Embryonic facial prominence (tissue), 1 donor: Measurements from ENCODE around the gene MRPL10.
"Not testable (repeated sequence)": the region's sequence is repeated elsewhere in the genome, so short reads cannot be mapped to it uniquely, and the experiment has no call there.

Source experiments
- DNase-seq: peaks from one replicate; pipeline ENCODE4 v3.0.0-alpha.2; 2016; ENCODE audit errors: extremely low spot score

The MRPL10 gene

GRCh38 chr17:47792979-47793378, 38.4 kb downstream of the MRPL10 start:
- DNase-seq: no peak

- DNase-seq: no peak
Observed at GRCh38 chr17:47792457-47792856, 38.9 kb downstream of the MRPL10 start.

GRCh38 chr17:47791025-47791424, 40.3 kb downstream of the MRPL10 start:
- DNase-seq: no peak

DNA sequence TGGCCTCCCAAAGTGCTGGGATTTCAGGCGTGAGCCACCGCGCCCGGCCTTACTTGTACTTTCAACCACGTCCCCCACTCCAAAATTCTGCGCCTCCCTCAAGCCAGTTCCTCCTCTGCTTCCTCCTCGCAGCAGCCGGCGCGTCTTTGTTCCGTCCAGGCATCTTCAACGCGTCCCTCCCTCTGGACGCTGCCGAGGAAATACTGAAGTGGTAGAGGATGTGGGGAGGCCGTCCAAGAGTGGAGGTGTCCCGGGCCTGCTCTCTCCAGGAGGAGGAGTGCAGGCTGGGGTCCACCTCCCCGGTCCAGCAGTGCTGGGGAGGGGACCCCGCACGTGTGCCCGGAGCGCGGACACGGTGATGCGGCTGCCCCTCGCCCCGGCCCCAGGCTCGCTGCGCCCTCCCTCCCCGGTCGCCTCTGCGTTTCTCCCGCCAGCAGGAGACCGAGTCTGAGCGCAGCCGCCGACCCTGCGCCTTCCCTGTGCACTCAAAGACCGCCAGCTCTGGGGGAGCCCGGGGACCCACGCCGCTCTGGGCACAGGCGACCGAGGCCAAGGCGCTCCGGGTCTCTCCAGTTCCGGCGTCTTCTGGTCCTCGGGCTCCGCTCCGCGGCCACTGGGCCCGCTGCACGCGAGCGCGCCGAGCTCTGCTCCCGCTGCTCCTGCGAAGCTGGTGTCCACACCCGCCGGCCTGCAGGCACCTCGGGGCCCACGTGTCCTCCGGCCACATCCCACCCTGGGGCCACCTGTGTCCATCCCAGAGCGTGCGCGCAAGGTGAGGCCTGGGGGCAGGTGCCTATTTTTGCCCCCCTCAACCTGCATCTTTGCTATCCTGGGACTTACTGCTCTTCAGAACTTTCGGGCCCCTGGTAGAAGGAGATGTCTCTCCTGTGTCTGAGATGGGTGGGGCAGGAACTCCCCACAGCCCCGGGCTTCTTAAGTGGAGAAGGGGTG, 41.5 kb downstream of the MRPL10 start:
- DNase-seq: no peak

DNA sequence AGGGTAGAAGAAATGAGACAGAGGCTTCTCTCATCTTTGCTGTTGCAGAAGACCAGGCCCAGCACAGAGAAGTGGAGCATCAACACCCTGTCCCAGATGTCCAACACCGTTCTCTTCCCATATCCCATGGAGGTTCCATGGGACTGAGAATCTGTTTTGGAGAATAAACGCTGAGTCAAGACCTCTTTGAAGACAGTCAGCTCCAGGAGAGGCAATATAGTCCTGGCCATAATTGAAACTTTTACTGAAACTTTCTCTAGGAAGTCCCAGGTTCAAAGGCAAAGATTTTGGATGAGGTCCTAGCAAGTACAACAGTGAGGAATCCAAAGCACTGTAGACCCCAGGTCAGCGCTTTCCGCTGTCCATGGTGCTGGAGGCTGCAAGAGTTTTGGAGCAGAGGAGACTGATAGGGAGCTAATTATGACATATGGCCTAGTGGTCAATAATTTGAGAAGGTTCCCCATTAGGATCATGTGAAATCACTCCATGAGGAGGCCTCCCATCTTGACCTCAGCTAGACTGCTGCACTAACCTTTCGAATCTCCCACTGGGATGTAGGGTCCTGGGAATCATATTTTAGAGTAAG, 45.7 kb downstream of the MRPL10 start:
- no peak for DNase-seq

- no peak for DNase-seq
Observed at GRCh38 chr17:47781397-47781796, 49.9 kb downstream of the MRPL10 start.

- DNase-seq: no peak
Observed at GRCh38 chr17:47778184-47778635, 53.1 kb downstream of the MRPL10 start.

DNA sequence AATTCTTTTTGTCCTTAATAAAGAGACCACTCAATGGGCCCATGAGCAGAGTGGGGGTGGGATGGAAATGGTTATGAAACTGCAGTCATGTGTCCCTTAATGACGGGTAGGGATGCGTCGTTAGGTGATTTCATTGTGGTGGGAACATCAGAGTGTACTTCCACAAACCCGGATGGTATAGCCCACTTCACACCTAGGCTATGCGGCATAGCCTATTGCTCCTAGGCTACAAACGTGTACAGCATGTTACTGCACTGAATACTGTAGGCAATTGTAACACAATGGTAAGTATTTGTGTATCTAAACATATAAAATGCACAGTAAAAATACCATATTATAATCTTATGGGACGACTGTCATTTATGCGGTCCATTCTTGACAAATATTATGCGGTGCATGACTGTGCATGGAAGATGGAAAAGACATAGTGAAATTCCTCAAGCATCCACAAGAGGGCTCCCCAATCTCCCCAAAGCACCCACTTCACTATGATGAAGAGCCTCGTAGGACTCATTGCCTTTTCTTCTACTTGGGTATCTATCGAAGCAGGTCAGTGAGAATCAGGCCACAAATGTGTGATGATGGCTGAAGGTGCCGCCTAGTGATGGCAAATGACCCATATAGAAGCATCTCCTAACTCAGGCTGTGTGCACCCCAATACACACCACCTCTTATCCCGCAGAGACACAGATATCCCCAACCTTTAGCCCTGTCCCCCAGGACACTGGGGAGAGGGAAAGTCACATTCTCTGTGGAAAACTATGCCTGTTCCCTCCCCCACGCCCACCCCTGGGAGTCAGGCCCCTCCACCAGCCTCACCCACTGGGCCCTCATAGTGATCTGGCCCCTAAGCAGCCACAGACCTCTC, 54.8 kb downstream of the MRPL10 start:
- no peak for DNase-seq

GRCh38 chr17:47774987-47775580, 56.3 kb downstream of the MRPL10 start:
- DNase-seq: no peak

GRCh38 chr17:47774331-47774730, 57.0 kb downstream of the MRPL10 start:
- no peak for DNase-seq

DNA sequence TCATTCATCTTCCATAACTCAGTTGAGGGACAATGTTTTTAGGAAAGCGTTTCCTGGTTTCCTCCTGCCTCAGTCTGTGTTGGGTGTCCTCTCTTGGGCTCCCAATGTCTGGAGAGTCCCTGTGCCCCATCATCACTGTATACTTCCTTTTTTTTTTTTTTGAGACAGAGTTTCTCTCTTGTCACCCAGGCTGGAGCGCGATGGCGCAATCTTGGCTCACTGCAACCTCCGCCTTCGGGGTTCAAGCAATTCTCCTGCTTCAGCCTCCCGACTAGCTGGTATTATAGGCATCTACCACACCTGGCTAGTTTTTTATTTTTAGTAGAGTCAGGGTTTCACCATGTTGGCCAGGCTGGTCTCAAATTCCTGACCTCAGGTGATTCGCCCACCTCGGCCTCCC, 57.7 kb downstream of the MRPL10 start:
- not testable (repeated sequence) for DNase-seq
